NCI-H526 (cell line): ENCODE measurements around the gene MAN1C1.
A peak's percentile ranks its signal among the peaks of the same experiment; 100 is the strongest.

Experiments
- DNase-seq, 2 experiments: peaks; one replicate each; lab custom pipeline; 2025; lab: John Stamatoyannopoulos, UW

MAN1C1 gene

DNA sequence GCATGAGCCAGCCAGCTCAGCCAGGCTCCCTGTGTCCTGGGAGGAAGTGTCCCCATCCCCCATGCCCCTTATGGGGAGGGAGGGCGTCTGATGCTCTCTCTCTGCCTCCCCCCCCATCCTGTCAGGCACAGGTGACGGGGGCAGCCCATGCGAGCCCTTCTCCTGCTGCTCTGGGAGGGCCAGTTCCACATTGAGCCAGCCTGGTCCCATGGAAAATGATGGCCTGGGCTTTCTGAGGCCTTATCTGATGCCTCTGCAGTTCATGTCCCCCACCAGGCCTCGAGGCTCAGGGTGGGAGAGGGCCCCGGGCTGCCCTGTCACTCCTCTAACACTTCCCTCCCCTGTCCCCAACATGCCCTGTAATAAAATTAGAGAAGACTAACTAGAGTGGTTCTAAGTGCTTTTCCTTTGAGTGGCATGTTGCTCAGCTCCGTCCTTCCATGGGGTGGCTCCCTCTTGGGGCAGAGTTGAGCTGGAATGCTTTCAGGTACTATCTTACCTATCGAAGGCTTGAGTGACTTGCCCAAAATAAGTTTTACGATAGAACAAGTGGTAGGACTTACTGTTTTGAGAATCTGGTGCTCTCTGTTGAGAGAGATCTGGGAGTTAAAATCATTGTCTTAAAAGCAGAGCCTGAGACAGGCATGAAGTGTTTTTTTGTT, 201.4 kb downstream of the MAN1C1 start:
- DNase-seq, result peak in 1 of 2 experiments; percentile 42

DNA sequence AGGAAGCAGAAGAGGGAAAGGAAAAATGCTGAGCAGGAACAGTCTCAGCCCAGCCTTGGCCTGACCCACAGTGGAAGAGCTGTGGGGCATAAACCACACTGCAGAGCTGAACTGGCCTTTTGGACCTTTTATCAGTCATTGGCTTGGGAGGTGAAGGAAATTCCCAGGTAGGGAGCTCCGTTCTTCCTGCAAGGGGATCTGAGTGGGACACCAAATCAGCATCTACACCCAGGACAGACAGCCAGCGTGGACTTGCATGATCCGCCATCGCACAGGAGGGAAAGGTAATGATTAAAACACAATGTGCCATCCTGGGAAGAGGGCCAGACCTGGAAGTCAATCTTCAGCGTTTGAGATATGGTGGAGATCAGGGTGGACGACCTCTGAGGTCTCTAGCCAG, 202.0 kb downstream of the MAN1C1 start:
- DNase-seq, result no peak

DNA sequence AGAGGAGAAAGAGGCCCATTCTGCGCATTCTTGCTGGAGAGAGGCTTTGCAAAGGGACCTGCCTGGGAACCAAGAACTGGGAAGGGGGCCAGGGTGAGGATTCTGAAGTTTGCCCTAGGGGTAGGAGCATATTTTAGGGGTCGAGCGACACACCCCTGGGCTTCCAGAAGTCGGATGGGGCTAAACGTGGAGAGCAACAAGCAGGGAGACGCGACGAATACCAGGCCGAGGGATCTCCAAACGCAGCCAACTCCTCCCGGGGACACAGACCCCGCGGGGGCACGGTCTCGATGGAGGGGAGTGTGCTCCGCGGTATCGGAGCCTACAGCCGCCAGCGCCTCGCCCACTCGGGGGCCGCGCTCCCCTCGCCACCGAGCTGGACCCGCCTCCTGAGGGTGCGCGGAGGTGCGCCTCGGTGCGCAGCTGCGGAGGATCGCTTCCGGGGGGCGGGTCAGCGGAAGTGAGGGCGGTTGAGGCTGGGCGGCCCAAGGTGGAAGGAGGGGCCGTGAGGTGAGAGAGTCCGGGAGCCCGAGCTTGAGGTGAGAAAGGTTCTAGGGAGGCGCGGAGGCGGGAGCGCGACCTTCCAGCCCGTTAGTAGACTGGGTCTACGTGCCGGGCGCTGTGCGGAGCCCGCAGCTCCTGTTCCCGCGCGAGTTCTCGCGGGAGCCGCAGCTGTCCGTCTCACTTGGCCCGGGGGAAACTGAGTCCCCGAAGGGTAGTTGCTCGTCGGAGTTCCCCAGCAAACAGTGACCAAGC, 203.1 kb downstream of the MAN1C1 start, which contains the start of gene MTFR1L:
MTFR1L (plus strand) TSS at position 464 of the 756 bp plus-strand sequence. CDS start 3,151 bp downstream, outside the sequence.
- DNase-seq, result peak; percentile 50 to 86

DNA sequence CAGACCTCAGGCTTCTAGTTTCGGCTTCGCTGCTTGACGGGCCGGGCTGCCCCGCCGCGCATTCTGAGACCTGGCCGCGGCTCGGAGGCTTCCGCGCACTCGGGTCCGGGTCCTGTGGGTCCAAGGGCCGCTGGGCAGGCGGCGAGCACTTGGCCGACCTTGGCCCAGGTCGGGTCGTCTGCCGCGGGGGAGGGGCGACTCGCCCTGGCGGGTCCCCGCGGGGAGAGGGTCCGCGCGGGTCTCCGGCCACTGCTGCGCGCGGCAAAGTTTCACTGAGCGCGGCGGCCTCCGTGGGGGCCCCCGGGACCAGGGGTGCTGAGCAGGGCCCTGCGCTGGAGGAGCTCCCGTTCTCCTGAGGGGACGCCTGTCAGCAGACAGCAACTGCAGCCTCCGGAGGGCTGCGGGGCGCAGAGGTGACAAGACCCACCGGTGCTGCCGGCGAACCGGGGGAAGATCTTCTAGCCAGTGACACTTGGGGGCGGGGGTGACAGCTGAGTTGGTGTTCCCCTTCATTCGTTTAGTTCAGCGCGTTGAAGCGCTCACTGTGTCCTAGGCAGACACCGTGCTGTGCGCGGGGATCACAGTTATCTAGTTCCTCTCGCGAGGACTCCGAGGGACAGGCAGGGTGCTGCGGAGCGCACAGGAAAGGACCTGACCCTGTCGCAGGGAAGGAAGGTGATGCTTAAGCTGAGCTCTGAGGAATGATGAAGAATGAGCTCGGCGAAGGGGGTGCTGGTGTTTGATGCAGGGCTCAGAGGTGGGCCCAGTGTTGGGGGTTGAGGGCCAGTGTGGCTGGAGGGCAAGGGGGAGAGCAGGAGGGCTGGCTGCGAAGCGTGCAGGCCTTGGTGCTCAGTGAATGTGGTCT, 203.9 kb downstream of the MAN1C1 start:
- DNase-seq, result peak; percentile 42 to 75

DNA sequence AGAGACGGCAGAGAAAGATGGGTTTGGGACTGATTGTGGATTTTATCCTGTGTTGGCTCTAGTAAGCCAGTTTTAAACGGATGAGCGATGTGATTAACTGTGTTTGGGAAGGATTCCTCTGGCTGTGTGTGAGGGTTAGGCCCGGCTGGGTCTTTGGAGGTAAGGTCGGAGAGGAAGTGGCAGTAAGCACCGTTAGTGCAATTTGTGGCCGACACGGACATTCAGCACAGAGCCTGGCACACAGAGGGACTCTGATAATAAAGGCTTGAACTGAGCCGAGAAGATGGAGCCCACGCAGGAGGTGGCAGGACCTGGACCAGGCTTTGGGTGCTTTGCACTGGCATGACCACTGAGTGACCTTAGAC, 204.5 kb downstream of the MAN1C1 start:
- DNase-seq, result no peak

DNA sequence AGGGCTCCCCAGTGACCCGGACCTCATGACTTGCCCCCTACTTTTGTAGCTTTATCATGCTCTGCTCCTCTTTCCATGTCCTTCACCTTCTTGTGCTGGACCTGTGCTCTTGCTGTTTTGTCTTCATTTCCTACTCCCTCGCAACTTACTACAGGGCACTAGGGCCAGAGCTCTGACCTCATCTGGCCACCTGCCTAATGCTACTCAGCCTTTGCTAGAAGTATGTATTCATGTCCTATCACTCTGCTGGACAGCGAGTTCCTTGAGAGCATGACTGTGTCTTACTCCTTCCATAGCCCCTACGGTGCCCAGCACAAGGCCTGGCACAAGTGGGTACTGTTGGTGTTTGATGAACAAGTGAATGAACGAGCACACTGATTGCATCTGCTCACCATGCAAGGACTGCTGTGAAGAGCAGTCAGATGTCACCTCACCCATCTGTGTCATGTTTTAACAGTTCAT, 205.1 kb downstream of the MAN1C1 start:
- DNase-seq, result no peak

DNA sequence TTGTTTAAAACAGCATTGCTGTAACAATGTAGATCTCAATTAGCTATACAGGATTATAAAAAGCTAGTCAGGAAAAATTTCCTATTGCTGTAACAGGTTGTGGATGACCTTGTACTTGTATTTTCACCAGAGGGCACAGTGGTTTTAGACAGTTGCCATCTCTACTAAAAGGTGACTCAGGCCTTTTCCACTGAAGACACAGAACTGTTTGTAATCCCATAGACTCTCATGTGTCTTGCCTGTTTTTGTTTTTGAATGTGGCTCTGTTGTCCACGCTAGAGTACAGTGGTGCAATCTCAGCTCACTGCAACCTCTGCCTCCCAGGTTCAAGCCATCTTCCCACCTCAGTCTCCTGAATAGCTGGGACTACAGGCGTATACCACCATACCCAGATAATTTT, 209.0 kb downstream of the MAN1C1 start:
- DNase-seq, result no peak

DNA sequence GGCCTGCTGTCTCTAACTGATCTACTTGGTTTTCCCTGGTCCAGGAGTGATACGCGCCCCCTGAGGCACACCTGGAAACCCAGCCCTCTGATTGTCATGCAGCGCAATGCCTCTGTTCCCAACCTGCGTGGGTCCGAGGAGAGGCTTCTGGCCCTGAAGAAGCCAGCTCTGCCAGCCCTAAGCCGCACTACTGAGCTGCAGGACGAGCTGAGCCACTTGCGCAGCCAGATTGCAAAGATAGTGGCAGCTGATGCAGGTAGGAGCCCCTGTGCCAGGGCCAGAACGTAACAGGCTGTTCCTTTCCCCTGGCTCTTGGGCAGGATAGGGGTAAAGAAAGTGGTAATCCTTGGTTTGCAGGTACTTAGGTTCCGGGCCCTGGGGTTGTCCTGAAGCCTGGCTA, 210.0 kb downstream of the MAN1C1 start:
- no peak for DNase-seq

DNA sequence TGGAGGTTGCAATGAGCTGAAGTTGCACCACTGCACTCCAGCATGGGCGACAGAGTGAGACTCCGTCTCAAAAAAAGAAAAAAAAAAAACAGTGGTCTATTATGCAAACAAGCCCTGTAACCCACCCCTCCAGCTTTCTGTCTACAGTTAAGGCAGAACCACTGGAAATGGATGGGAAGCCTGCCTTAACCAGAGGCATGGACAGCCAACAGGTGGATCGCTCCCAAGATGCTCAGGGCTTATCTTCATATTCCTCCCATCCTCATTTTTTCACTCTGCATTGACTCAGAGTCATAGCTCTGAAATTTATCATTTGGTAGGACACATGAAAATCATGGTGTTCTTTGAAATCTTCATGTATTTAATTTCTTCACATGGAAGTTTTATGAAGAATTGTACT, 211.9 kb downstream of the MAN1C1 start:
- no peak for DNase-seq

DNA sequence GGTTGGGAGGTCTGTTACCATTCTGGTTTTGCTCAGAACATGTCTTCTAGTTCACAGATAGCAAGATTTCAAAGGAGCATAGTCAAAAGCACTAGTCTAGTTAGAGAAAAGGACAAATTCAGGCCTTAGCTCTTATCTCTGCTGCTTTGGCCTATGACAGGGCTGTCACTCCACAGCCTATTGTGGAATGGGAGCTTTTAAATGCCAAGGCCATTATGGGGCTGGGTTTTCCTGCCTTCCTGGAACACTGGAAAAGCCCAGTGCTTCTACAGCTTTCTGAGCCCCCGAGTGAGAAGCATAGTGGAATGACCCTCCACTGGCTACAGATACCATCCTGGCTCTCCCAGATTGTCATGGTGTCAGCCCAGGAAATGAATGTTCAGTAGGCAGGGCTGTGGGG, 212.5 kb downstream of the MAN1C1 start:
- DNase-seq, result no peak

DNA sequence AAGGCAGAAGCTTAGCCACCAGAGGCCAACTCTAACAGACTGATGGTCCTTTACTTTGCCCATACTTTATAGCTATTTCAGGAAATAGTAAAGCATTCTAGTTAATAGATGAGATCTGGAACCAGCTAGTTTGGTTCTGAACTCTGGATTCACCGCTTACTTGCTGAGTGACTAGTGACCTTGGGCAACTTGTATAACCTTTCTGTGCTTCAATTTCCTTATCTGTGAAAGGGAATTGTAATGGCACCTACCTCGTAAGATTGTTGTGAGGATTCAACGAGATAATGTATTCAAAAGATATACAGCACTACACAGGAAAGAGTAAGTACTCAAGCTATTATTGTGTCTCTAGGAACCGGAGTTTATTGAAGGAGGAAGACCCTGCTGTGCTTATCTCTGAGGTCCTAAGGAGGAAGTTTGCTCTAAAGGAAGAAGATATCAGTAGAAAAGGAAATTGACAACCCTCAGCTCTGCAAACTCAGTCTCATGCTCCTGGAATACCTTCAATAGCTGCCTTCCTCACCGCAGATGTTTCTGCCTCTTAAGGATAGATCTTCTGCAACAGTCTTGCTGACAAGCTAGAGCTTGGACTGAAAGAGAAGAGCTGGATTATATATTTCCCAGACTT, 215.1 kb downstream of the MAN1C1 start:
- no peak for DNase-seq

DNA sequence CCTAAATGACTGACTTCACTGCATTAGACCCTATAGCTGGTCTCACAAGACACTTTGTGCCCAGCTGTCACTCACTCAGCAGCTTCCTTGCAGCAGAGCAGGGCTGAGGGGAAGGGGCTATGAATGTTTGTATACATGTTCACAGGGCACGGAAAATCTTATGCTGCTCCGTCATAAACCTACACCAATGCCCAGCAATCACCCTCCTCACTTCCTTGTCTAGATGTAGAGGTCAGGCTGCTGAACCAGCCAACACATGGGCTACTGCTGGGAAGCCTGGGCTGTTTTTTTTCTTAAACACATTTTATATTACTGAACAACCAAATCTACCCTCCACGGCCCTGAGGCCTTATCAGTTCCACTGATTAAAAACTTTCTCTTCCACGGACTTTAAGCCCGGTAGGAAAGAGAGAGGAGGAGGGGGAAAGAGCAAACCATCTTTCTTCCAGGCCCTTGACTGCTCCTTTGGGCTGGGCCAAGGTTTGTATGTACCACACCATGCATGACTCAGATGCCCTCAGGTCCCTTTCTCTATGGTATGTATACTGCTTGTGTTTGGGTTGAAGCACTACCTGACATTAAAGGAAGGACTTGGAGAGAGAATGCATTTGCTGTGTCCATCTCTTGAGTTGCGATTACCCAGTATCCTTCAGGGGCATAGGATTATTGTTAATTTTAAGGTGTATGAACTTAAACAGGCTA, 215.9 kb downstream of the MAN1C1 start:
- no peak for DNase-seq

DNA sequence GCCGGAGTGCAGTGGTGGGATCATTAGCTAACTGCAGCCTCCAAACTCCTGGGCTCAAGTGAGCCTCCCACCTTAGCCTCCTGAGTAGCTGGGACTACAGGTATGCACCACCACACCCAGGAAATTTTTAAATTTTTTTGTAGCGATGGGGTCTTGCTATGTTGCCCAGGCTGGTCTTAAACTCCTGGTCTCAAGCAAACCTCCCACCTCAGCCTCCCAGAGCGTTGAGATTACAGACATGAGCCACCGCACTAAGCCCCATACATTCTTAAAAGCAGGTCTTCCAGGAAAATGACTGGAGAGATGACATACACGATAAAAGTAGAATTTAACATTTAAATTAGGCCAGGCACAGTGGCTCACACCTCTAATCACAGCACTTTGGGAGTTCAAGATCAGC, 216.6 kb downstream of the MAN1C1 start:
- DNase-seq, result no peak
